Measurements from ENCODE around the gene DIAPH3. TPM values are rescaled to one million over a fixed set of nuclear protein-coding genes. Genes with fewer than 3 reads are reported as not detected.

Gene DIAPH3
- total RNA-seq, 1 experiment from 2014 or later: 27.6 TPM

- TF ChIP-seq ATF3 (CRISPR knock-in tag; conservative IDR thresholded peaks at IDR 0.05): no peak
Observed at GRCh38 chr13:60152114-60152513, 11.6 kb downstream of the DIAPH3 start (continued).

- POLR2A ChIA-PET: no interaction called here
- no peak for TF ChIP-seq CREM (CRISPR knock-in tag; IDR thresholded peaks at IDR 0.05)
- TF ChIP-seq RORB (CRISPR knock-in tag; IDR thresholded peaks at IDR 0.05): no peak
- no peak for TF ChIP-seq MYBL2 (CRISPR knock-in tag; IDR thresholded peaks at IDR 0.05)
- TF ChIP-seq PRDM15 (CRISPR knock-in tag; IDR thresholded peaks at IDR 0.05): no peak
- TF ChIP-seq ELF4 (CRISPR knock-in tag; IDR thresholded peaks at IDR 0.05; ENCODE audit: low read depth): no peak
- TF ChIP-seq TP53 (CRISPR knock-in tag; IDR thresholded peaks at IDR 0.05): no peak
- no peak for TF ChIP-seq ATF3 (CRISPR knock-in tag; conservative IDR thresholded peaks at IDR 0.05)
- no peak for TF ChIP-seq ETV6 (CRISPR knock-in tag; IDR thresholded peaks at IDR 0.05)
- Mint-ChIP-seq H3K4me3 (no peak overlapping the region), H3K27me3 (ENCODE audit: low read depth) (no peaks in the 10 kb centered on the region), H3K9me3 (no peaks in the 10 kb centered on the region), H3K4me1 (peaks cover 8% of the 10 kb centered on the region), H3K27ac (peak overlapping the region; percentile 36; the same call in 1 of the 2 replicates), H3K36me3 (no peaks in the 10 kb centered on the region)
- DNase-seq (ENCODE audit: low spot score) (no peak), ATAC-seq (no peak)
- CTCF ChIA-PET: no interaction called here
Observed at GRCh38 chr13:60150538-60150937, 13.2 kb downstream of the DIAPH3 start.

GRCh38 chr13:60148918-60149317 is 14.8 kb downstream of the DIAPH3 start:
- POLR2A ChIA-PET: no interaction called here
- ATAC-seq (no peak), DNase-seq (ENCODE audit: low spot score) (no peak)
- Mint-ChIP-seq H3K36me3 (peaks cover 3% of the 10 kb centered on the region; the same call in 1 of the 2 replicates), H3K4me1 (peaks cover 21% of the 10 kb centered on the region), H3K27ac (no peak overlapping the region), H3K27me3 (ENCODE audit: low read depth) (no peaks in the 10 kb centered on the region), H3K9me3 (0 out of 2 replicates have a peak, but pooled peaks cover 3% of the 10 kb centered on the region), H3K4me3 (no peak overlapping the region)
- no peak for TF ChIP-seq ERG (CRISPR knock-in tag; IDR thresholded peaks at IDR 0.05)
- no peak for TF ChIP-seq ZNF219 (CRISPR knock-in tag; IDR thresholded peaks at IDR 0.05; ENCODE audit: borderline replicate concordance)
- no peak for TF ChIP-seq IRF2 (CRISPR knock-in tag; IDR thresholded peaks at IDR 0.05; ENCODE audit: borderline replicate concordance, low read depth)
- no peak for TF ChIP-seq PREB (CRISPR knock-in tag; IDR thresholded peaks at IDR 0.05; ENCODE audit: borderline replicate concordance)
- no peak for TF ChIP-seq GABPB1 (CRISPR knock-in tag; IDR thresholded peaks at IDR 0.05)
- TF ChIP-seq TEAD4 (CRISPR knock-in tag; IDR thresholded peaks at IDR 0.05): no peak
- no peak for TF ChIP-seq PRDM15 (CRISPR knock-in tag; IDR thresholded peaks at IDR 0.05)
- TF ChIP-seq NR3C1 (CRISPR knock-in tag; conservative IDR thresholded peaks at IDR 0.05; ENCODE audit: low read depth): no peak
- no peak for TF ChIP-seq ZNF263 (CRISPR knock-in tag; IDR thresholded peaks at IDR 0.05; ENCODE audit: low read depth)
- CTCF ChIA-PET: no interaction called here

All from WTC11 (cell line).